Endothelial cell of umbilical vein (primary cell): Measurements from ENCODE around the gene ADAM22. TPM values are rescaled to one million over a fixed set of nuclear protein-coding genes. Genes with fewer than 3 reads are reported as not detected.

Experiments used
- BruUV-seq: library from RNA; stranded (reverse); fragments of 400-500 nt; replicated peaks from 2 replicates; lab custom pipeline; 2021; lab: Mats Ljungman, UMichigan
- CTCF ChIA-PET: fragments of 300-600, 350-600 bp; sonication (Branson Sonifier 250); formaldehyde crosslinking; loops from one replicate; lab custom pipeline; 2021; ENCODE audit warnings: antibody characterized with exemption, inconsistent platforms; lab: Charles Lee
- POLR2A ChIA-PET: fragments of 300-600, 350-600 bp; sonication (Branson Sonifier 250); formaldehyde crosslinking; loops from one replicate; lab custom pipeline; 2021; ENCODE audit warnings: antibody characterized with exemption, inconsistent platforms; lab: Charles Lee
- DNase-seq: peaks from one replicate; pipeline ENCODE4 v3.0.0-alpha.2; 2011; ENCODE audit warnings: low read depth, low spot score
- FAIRE-seq: peaks from 2 replicates; lab custom pipeline; 2011; peaks lifted over from hg19 to GRCh38; lab: Jason Lieb, UNC
- H2AFZ ChIP-seq: 2 replicates; pipeline ENCODE4 v1.6.0; 2012; ENCODE audit warnings: low read depth, low read length, control low read depth, inconsistent platforms
- H3K27ac ChIP-seq: 2 replicates; pipeline ENCODE4 v1.5.1; 2011; ENCODE audit warnings: low read depth, mild to moderate bottlenecking, control low read depth, low read length, moderate library complexity; ENCODE audit not compliant: insufficient read depth
- H3K27me3 ChIP-seq, 2 experiments: 2 replicates each; pipeline versions ENCODE4 v1.6.0 to v1.6.1; 2011; ENCODE audit warnings: low read length in 2 of 2, mixed read lengths in 1 of 2; ENCODE audit not compliant: control insufficient read depth in 2 of 2, insufficient read depth in 2 of 2
- H3K36me3 ChIP-seq, 2 experiments: 2 replicates in 1 of 2; 3 replicates in 1 of 2; pipeline ENCODE4 v1.5.1; 2011; ENCODE audit warnings: low read length in 2 of 2, mild to moderate bottlenecking in 1 of 2, moderate library complexity in 1 of 2; ENCODE audit not compliant: control insufficient read depth in 2 of 2, insufficient read depth in 2 of 2; ENCODE audit errors: extremely low read depth in 1 of 2
- H3K4me1 ChIP-seq: 3 replicates; pipeline ENCODE4 v1.5.1; 2011; ENCODE audit warnings: mild to moderate bottlenecking, low read length; ENCODE audit not compliant: control insufficient read depth, insufficient read depth; ENCODE audit errors: extremely low read depth
- H3K4me2 ChIP-seq: 2 replicates; pipeline ENCODE4 v1.6.1; 2011; ENCODE audit warnings: low read length, control low read depth, mixed read lengths; ENCODE audit not compliant: insufficient read depth
- H3K4me3 ChIP-seq, 3 experiments: fragments of 200-600 bp in 1 of 3; sonication (generic), shearing (Covaris generic) in 1 of 3; replicated peaks in 1 of 3; 2 replicates each; pipeline ENCODE4 v1.5.1; 2011 to 2016; ENCODE audit warnings: control low read depth in 3 of 3, low read length in 3 of 3, mild to moderate bottlenecking in 2 of 3, inconsistent platforms in 1 of 3, low read depth in 1 of 3, moderate library complexity in 1 of 3; ENCODE audit not compliant: insufficient read depth in 1 of 3
- H3K79me2 ChIP-seq: 2 replicates; pipeline ENCODE4 v1.6.0; 2012; ENCODE audit warnings: low read length, inconsistent platforms; ENCODE audit not compliant: control insufficient read depth, insufficient read depth
- H3K9ac ChIP-seq: replicated peaks from 2 replicates; pipeline ENCODE3; 2011; ENCODE audit warnings: low read length, control low read depth; ENCODE audit not compliant: insufficient read depth; ENCODE audit errors: extremely low read depth
- H3K9me1 ChIP-seq: replicated peaks from 3 replicates; pipeline ENCODE4 v1.6.0; 2011; ENCODE audit warnings: mild to moderate bottlenecking, low read length; ENCODE audit not compliant: control insufficient read depth, insufficient read depth; ENCODE audit errors: extremely low read depth
- H3K9me3 ChIP-seq: replicated peaks from 2 replicates; pipeline ENCODE4 v1.5.1; 2012; ENCODE audit warnings: low read length, inconsistent platforms; ENCODE audit not compliant: control insufficient read depth, insufficient read depth
- H4K20me1 ChIP-seq: replicated peaks from 2 replicates; pipeline ENCODE3; 2011; ENCODE audit warnings: mild to moderate bottlenecking, low read length; ENCODE audit not compliant: control insufficient read depth, insufficient read depth; ENCODE audit errors: extremely low read depth
- EZH2 ChIP-seq: IDR thresholded peaks from 2 replicates; pipeline ENCODE4 v1.6.1; 2012; ENCODE audit warnings: borderline replicate concordance, low read depth, mild to moderate bottlenecking, moderate library complexity, low read length, inconsistent platforms; ENCODE audit not compliant: severe bottlenecking
- FOS ChIP-seq: IDR thresholded peaks from 2 replicates; pipeline ENCODE4 v1.6.1; 2011; ENCODE audit warnings: mild to moderate bottlenecking, low read length, moderate library complexity, borderline replicate concordance; ENCODE audit not compliant: insufficient read depth
- GATA2 ChIP-seq: IDR thresholded peaks from 2 replicates; pipeline ENCODE4 v1.7.0; 2011; ENCODE audit warnings: low read depth, mild to moderate bottlenecking, moderate library complexity, mixed read lengths, low read length; ENCODE audit not compliant: insufficient read length, insufficient read depth
- JUN ChIP-seq: IDR thresholded peaks from 2 replicates; pipeline ENCODE4 v1.6.1; 2011; ENCODE audit warnings: borderline replicate concordance, low read depth; ENCODE audit not compliant: insufficient read length, insufficient read depth
- MYC ChIP-seq: IDR thresholded peaks from one replicate; pipeline ENCODE4 v1.6.1; 2011; ENCODE audit warnings: mild to moderate bottlenecking, low read depth, low read length
- POLR2A ChIP-seq: IDR thresholded peaks from 2 replicates; pipeline ENCODE4 v1.6.1; 2012; ENCODE audit warnings: low read depth, mild to moderate bottlenecking, control low read depth, low read length
- POLR2AphosphoS5 ChIP-seq: IDR thresholded peaks from 2 replicates; pipeline ENCODE4 v1.6.1; 2012; ENCODE audit warnings: low read depth, mild to moderate bottlenecking, control low read depth, low read length, moderate library complexity; ENCODE audit not compliant: insufficient read depth
- dilution Hi-C: fragments of 300-500 bp; cut with MboI; formaldehyde crosslinking; loops from one replicate; pipeline ENCODE4 v1.15.0; 2019; ENCODE audit warnings: low sequenced_read_pairs; ENCODE audit not compliant: extremely low pct_ligation_motif_present
- intact Hi-C: fragments of 100-400 bp; cut with micrococcal nuclease; formaldehyde crosslinking; loops from one replicate; pipeline ENCODE4 v1.10.0; 2022
- polyA plus RNA-seq, 4 experiments: library from polyadenylated mRNA; depleted of rRNA in 3 of 4; stranded (reverse) in 3 of 4; unstranded in 1 of 4; fragments of >200 nt; gene quantifications; 2 replicates each; pipeline versions ENCODE4 v1.2.1 to v1.2.3, GENCODE V29; 2011 to 2012; ENCODE audit warnings: missing spikeins in 1 of 4
- total RNA-seq: library from RNA; stranded (reverse); gene quantifications from 2 replicates; pipeline ENCODE4 v1.2.3, GENCODE V29; 2021
- TF ChIP-seq, protein P1 (sequence below), 2 donors: IDR thresholded peaks; 1 replicate in 1 of 2; 2 replicates in 1 of 2; pipeline ENCODE4 v1.5.1; 2011; ENCODE audit warnings: low read length in 2 of 2, mild to moderate bottlenecking in 2 of 2, moderate library complexity in 2 of 2, control low read depth in 1 of 2, inconsistent platforms in 1 of 2, low read depth in 1 of 2; ENCODE audit not compliant: insufficient read depth in 1 of 2; ENCODE audit errors: extremely low read depth in 1 of 2
- TF ChIP-seq, protein P2 (sequence below): IDR thresholded peaks from 2 replicates; pipeline ENCODE4 v1.6.1; 2011; ENCODE audit not compliant: insufficient read depth, insufficient read length

ADAM22 gene
- total and polyA plus RNA-seq, 2 donors (not counting 3 experiments of a cell fraction or from before 2014, with no cell fraction given): 0.33 to 0.53 TPM

- Histone ChIP-seq H3K4me1 (no peaks in the 10 kb centered on the region), H4K20me1 (no peaks in the 10 kb centered on the region), H2AFZ (no peak overlapping the region), H3K79me2 (no peaks in the 10 kb centered on the region), H3K4me2 (no peak overlapping the region), H3K9me1 (no peaks in the 10 kb centered on the region), H3K27ac (no peak overlapping the region), H3K36me3 (no peaks in the 10 kb centered on the region), H3K4me3 (no peak overlapping the region), H3K9ac (no peak overlapping the region), H3K27me3 (no peaks in the 10 kb centered on the region), H3K9me3 (no peaks in the 10 kb centered on the region)
- POLR2A ChIA-PET: no interaction called here
- FAIRE-seq (no peak), DNase-seq (no peak)
- intact Hi-C loops: no loop called here
- TF ChIP-seq GATA2 (no peak), JUN (no peak), POLR2A (no peak), POLR2AphosphoS5 (no peak)
- TF ChIP-seq, protein P1, sequence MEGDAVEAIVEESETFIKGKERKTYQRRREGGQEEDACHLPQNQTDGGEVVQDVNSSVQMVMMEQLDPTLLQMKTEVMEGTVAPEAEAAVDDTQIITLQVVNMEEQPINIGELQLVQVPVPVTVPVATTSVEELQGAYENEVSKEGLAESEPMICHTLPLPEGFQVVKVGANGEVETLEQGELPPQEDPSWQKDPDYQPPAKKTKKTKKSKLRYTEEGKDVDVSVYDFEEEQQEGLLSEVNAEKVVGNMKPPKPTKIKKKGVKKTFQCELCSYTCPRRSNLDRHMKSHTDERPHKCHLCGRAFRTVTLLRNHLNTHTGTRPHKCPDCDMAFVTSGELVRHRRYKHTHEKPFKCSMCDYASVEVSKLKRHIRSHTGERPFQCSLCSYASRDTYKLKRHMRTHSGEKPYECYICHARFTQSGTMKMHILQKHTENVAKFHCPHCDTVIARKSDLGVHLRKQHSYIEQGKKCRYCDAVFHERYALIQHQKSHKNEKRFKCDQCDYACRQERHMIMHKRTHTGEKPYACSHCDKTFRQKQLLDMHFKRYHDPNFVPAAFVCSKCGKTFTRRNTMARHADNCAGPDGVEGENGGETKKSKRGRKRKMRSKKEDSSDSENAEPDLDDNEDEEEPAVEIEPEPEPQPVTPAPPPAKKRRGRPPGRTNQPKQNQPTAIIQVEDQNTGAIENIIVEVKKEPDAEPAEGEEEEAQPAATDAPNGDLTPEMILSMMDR (IDR thresholded peaks at IDR 0.05; ENCODE audit: extremely low read depth in 1 of 2, insufficient read depth in 1 of 2, low read depth in 1 of 2, low read length in 2 of 2): no peak
- dilution Hi-C loops: no loop called here
- CTCF ChIA-PET: interaction anchor here (0.7 kb wide), 1 partner anchor 345 kb away, joined by 3 read pairs; no protein-coding TSS in a partner anchor
- no TSS peak for BruUV-seq
Measured at GRCh38 chr7:88012086-88012485, 78.0 kb downstream of the ADAM22 start.

DNA sequence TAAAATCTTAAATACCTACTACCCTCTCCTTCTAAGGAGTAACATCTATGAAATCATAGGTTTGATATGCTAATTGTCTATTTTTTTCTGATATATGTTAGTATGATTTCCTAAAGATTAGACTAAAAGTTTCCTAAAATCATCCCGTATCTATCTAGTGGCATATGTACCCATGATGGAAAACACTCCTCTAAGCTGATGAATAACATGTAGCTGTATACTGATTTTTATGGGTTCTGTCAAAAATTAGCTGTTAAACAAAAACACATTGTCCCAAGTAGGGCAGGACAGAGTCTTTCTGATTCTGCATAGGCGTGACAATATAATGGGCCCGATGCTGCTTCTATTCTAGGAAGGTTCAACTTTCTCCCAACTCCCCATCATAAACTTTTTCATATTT lies 79.9 kb downstream of the ADAM22 start:
- dilution Hi-C loops: no loop called here
- TF ChIP-seq POLR2A (no peak), FOS (no peak), EZH2 (no peak), MYC (no peak), POLR2AphosphoS5 (no peak), JUN (no peak)
- TF ChIP-seq, protein P1 (IDR thresholded peaks at IDR 0.05; ENCODE audit: extremely low read depth in 1 of 2, insufficient read depth in 1 of 2, low read depth in 1 of 2, low read length in 2 of 2): no peak
- TF ChIP-seq, protein P2, sequence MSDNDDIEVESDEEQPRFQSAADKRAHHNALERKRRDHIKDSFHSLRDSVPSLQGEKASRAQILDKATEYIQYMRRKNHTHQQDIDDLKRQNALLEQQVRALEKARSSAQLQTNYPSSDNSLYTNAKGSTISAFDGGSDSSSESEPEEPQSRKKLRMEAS: no peak
- Histone ChIP-seq H3K4me2 (no peak overlapping the region), H3K79me2 (no peaks in the 10 kb centered on the region), H3K4me3 (no peak overlapping the region), H3K4me1 (no peaks in the 10 kb centered on the region), H3K9me3 (no peaks in the 10 kb centered on the region), H3K27ac (no peak overlapping the region), H3K9me1 (no peaks in the 10 kb centered on the region), H3K27me3 (no peaks in the 10 kb centered on the region), H2AFZ (no peak overlapping the region), H3K9ac (no peak overlapping the region), H3K36me3 (no peaks in the 10 kb centered on the region), H4K20me1 (no peaks in the 10 kb centered on the region)
- FAIRE-seq (no peak), DNase-seq (no peak)
- ChIA-PET POLR2A (no interaction called here), CTCF (interaction anchor here (1.2 kb wide), 1 partner anchor 9 kb away, joined by 3 read pairs; no protein-coding TSS in a partner anchor)
- no TSS peak for BruUV-seq
- intact Hi-C loops: no loop called here
